ENCODE data around the gene MAP3K7. TPM values are rescaled to one million over a fixed set of nuclear protein-coding genes. Genes with fewer than 3 reads are reported as not detected.

Gene MAP3K7
- total RNA-seq, 1 donor from 2014 or later, result 33.8 TPM

DNA sequence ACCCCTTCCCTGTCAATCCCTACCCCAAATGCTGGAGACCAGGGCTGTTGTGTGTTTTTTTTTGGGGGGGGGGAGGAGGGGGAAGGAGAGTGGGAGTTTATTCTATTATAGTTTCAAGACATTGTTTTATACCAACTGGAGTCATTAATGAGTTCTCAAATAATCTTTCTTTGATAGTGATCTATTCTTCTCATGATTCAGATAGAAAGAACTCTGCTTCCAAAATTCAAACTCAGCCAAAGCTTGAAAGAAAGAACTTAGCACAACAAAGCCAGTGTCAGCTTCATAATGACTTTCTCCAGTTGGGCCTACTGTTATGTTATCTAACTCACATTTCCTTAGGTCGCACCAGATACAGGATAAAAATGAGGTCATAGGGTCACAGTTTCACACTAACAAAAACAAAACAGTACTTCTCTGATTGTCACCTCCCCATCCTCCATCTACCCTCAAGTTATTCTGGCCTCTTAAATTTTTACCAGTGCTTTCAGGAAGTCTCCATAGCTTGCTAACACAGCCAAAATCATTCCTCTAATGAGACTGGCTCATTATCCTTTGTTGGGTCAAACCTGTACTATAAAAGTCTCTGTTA, 19.0 kb upstream of the MAP3K7 start:
- Mint-ChIP-seq H3K27ac (ENCODE audit: unreplicated experiment) (no peak overlapping the region), H3K4me3 (ENCODE audit: unreplicated experiment) (no peak overlapping the region), H3K36me3 (ENCODE audit: low read depth, unreplicated experiment) (no peaks in the 10 kb centered on the region), H3K9me3 (ENCODE audit: unreplicated experiment) (no peaks in the 10 kb centered on the region), H3K4me1 (ENCODE audit: low read depth, unreplicated experiment) (peaks cover 1% of the 10 kb centered on the region), H3K27me3 (ENCODE audit: low read depth, unreplicated experiment) (peaks cover 3% of the 10 kb centered on the region)
- Histone ChIP-seq H3K4me1 (ENCODE audit: insufficient read depth, low read length) (no peaks in the 10 kb centered on the region), H3K79me2 (ENCODE audit: insufficient read depth, low read length) (no peaks in the 10 kb centered on the region), H3K27me3 (ENCODE audit: insufficient read depth, low read length) (peaks cover 15% of the 10 kb centered on the region), H3K9me3 (ENCODE audit: insufficient read depth, low read depth, low read length) (no peaks in the 10 kb centered on the region), H3K36me3 (ENCODE audit: insufficient read depth, low read length) (no peaks in the 10 kb centered on the region), H3K9ac (ENCODE audit: low read length) (no peak overlapping the region), H2AFZ (ENCODE audit: low read depth, low read length) (no peak overlapping the region), H3K27ac (ENCODE audit: low read depth, low read length) (no peak overlapping the region), H3K4me3 (ENCODE audit: insufficient read depth, low read depth, low read length) (no peak overlapping the region), H4K20me1 (ENCODE audit: insufficient read depth, low read length) (no peaks in the 10 kb centered on the region), H3K4me2 (ENCODE audit: low read length) (no peak overlapping the region)
- TF ChIP-seq, protein P1, sequence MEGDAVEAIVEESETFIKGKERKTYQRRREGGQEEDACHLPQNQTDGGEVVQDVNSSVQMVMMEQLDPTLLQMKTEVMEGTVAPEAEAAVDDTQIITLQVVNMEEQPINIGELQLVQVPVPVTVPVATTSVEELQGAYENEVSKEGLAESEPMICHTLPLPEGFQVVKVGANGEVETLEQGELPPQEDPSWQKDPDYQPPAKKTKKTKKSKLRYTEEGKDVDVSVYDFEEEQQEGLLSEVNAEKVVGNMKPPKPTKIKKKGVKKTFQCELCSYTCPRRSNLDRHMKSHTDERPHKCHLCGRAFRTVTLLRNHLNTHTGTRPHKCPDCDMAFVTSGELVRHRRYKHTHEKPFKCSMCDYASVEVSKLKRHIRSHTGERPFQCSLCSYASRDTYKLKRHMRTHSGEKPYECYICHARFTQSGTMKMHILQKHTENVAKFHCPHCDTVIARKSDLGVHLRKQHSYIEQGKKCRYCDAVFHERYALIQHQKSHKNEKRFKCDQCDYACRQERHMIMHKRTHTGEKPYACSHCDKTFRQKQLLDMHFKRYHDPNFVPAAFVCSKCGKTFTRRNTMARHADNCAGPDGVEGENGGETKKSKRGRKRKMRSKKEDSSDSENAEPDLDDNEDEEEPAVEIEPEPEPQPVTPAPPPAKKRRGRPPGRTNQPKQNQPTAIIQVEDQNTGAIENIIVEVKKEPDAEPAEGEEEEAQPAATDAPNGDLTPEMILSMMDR (IDR thresholded peaks at IDR 0.05; ENCODE audit: insufficient read depth, low read depth, low read length), result no peak
- TF ChIP-seq EZH2 (IDR thresholded peaks at IDR 0.05; ENCODE audit: insufficient read depth, low read length), result no peak
- FAIRE-seq (no peak), DNase-seq (ENCODE audit: low read depth) (no peak)

DNA sequence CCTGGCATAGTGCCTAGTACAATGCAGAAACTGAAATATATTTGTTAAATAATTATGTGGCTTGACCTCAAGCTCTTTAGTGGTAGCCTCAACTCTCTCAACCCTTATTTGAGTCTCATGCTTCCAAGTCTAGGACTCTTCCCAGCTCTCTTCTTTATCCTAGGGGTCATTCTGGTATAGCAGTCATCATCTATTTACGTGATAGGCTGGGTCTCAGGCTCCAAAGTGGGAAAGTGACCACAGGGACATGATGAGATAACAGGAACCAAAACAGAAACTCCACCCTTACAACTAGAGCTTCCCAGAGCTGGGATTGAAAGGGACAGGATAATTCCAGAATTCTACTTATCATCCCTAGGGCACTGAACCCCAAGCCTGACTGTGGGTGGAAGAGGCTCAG, 17.7 kb upstream of the MAP3K7 start:
- H3K4me1 Mint-ChIP-seq (ENCODE audit: low read depth, unreplicated experiment), result no peaks in the 10 kb centered on the region
- Histone ChIP-seq H3K9ac (ENCODE audit: low read length) (no peak overlapping the region), H3K9me3 (ENCODE audit: insufficient read depth, low read depth, low read length) (no peaks in the 10 kb centered on the region), H3K4me1 (ENCODE audit: insufficient read depth, low read length) (no peaks in the 10 kb centered on the region), H4K20me1 (ENCODE audit: insufficient read depth, low read length) (no peaks in the 10 kb centered on the region), H3K4me3 (ENCODE audit: insufficient read depth, low read depth, low read length) (no peak overlapping the region), H3K79me2 (ENCODE audit: insufficient read depth, low read length) (no peaks in the 10 kb centered on the region), H3K4me2 (ENCODE audit: low read length) (no peak overlapping the region), H3K36me3 (ENCODE audit: insufficient read depth, low read length) (no peaks in the 10 kb centered on the region), H2AFZ (ENCODE audit: low read depth, low read length) (no peak overlapping the region), H3K27me3 (ENCODE audit: insufficient read depth, low read length) (peaks cover 15% of the 10 kb centered on the region), H3K27ac (ENCODE audit: low read depth, low read length) (no peak overlapping the region)
- no peak for DNase-seq (ENCODE audit: low read depth)
- H3K27ac Mint-ChIP-seq (ENCODE audit: unreplicated experiment), result no peak overlapping the region
- H3K9me3 Mint-ChIP-seq (ENCODE audit: unreplicated experiment), result no peaks in the 10 kb centered on the region
- H3K27me3 Mint-ChIP-seq (ENCODE audit: low read depth, unreplicated experiment), result peaks cover 3% of the 10 kb centered on the region
- H3K36me3 Mint-ChIP-seq (ENCODE audit: low read depth, unreplicated experiment), result no peaks in the 10 kb centered on the region
- no peak overlapping the region for H3K4me3 Mint-ChIP-seq (ENCODE audit: unreplicated experiment)
- TF ChIP-seq EZH2 (IDR thresholded peaks at IDR 0.05; ENCODE audit: insufficient read depth, low read length), result no peak
- TF ChIP-seq, protein P1 (IDR thresholded peaks at IDR 0.05; ENCODE audit: insufficient read depth, low read depth, low read length), result no peak
- FAIRE-seq, result no peak

DNA sequence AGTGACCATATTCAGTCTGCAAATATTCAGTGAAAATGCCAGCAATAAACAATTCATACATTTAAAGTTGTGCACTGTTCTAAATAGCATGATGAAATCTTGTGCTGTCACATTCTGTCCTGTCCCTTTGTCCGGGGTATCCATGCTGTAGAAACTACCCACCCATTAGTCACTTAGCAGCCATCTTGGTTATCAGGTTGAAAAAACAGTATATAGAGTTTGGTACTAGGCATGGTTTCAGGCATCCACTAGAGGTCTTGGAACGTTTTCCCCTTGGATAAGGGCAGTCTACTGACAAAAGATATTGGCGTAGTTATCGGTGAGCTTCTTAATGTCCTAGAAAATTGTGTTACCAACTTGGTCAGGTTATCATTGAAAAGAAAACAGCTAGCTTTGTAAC, 12.3 kb upstream of the MAP3K7 start:
- no peaks in the 10 kb centered on the region for H3K36me3 Mint-ChIP-seq (ENCODE audit: low read depth, unreplicated experiment)
- Histone ChIP-seq H3K9me3 (ENCODE audit: insufficient read depth, low read depth, low read length) (no peaks in the 10 kb centered on the region), H2AFZ (ENCODE audit: low read depth, low read length) (no peak overlapping the region), H3K4me3 (ENCODE audit: insufficient read depth, low read depth, low read length) (no peak overlapping the region), H3K4me1 (ENCODE audit: insufficient read depth, low read length) (no peaks in the 10 kb centered on the region), H3K79me2 (ENCODE audit: insufficient read depth, low read length) (no peaks in the 10 kb centered on the region), H3K4me2 (ENCODE audit: low read length) (no peak overlapping the region), H3K9ac (ENCODE audit: low read length) (no peak overlapping the region), H3K27me3 (ENCODE audit: insufficient read depth, low read length) (peaks cover 7% of the 10 kb centered on the region), H4K20me1 (ENCODE audit: insufficient read depth, low read length) (no peaks in the 10 kb centered on the region), H3K27ac (ENCODE audit: low read depth, low read length) (no peak overlapping the region), H3K36me3 (ENCODE audit: insufficient read depth, low read length) (no peaks in the 10 kb centered on the region)
- no peaks in the 10 kb centered on the region for H3K9me3 Mint-ChIP-seq (ENCODE audit: unreplicated experiment)
- DNase-seq (ENCODE audit: low read depth) (no peak), FAIRE-seq (no peak)
- TF ChIP-seq, protein P1 (IDR thresholded peaks at IDR 0.05; ENCODE audit: insufficient read depth, low read depth, low read length), result no peak
- TF ChIP-seq EZH2 (IDR thresholded peaks at IDR 0.05; ENCODE audit: insufficient read depth, low read length), result no peak
- peaks cover 3% of the 10 kb centered on the region for H3K27me3 Mint-ChIP-seq (ENCODE audit: low read depth, unreplicated experiment)
- H3K4me1 Mint-ChIP-seq (ENCODE audit: low read depth, unreplicated experiment), result no peaks in the 10 kb centered on the region
- H3K27ac Mint-ChIP-seq (ENCODE audit: unreplicated experiment), result no peak overlapping the region
- no peak overlapping the region for H3K4me3 Mint-ChIP-seq (ENCODE audit: unreplicated experiment)
